Hepatocyte (in vitro differentiated cells): Measurements from ENCODE around the gene ZBTB43.

Source experiments
- EZH2 ChIP-seq: fragments of 200-600 bp; sonication (generic); IDR thresholded peaks from 2 replicates; pipeline ENCODE4 v1.6.1; 2016; ENCODE audit warnings: antibody characterized with exemption, mild to moderate bottlenecking, borderline replicate concordance
- TF ChIP-seq, protein P1 (sequence below): fragments of 200-600 bp; sonication (generic); IDR thresholded peaks from 2 replicates; pipeline ENCODE4 v1.5.1; 2016; ENCODE audit warnings: antibody characterized with exemption, mild to moderate bottlenecking; ENCODE audit not compliant: poor library complexity

DNA sequence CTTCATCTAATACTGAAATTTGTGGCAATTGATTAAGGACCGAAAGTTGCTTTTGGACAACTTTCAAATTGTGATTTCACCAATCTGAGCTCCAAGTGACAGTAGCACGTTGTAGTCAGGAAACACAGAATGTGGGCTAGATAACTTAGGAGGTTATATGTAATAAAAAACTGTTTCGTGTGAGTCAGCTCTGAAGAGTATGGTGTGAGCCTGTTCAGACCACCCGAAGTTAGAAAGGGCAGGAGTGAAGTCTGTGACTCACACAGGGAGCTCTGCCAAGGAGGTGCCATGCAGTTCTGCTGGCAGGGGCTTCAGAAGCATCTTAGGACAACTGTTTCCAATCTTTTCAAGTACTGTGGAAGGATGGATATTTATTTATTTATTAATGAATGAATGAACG is 39.2 kb downstream of the ZBTB43 start:
- no peak for TF ChIP-seq EZH2
- TF ChIP-seq, protein P1, sequence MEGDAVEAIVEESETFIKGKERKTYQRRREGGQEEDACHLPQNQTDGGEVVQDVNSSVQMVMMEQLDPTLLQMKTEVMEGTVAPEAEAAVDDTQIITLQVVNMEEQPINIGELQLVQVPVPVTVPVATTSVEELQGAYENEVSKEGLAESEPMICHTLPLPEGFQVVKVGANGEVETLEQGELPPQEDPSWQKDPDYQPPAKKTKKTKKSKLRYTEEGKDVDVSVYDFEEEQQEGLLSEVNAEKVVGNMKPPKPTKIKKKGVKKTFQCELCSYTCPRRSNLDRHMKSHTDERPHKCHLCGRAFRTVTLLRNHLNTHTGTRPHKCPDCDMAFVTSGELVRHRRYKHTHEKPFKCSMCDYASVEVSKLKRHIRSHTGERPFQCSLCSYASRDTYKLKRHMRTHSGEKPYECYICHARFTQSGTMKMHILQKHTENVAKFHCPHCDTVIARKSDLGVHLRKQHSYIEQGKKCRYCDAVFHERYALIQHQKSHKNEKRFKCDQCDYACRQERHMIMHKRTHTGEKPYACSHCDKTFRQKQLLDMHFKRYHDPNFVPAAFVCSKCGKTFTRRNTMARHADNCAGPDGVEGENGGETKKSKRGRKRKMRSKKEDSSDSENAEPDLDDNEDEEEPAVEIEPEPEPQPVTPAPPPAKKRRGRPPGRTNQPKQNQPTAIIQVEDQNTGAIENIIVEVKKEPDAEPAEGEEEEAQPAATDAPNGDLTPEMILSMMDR, result no peak
